ENCODE data around the gene TAF8. TPM values are rescaled to one million over a fixed set of nuclear protein-coding genes. Genes with fewer than 3 reads are reported as not detected.
"Not testable (repeated sequence)": the region's sequence is repeated elsewhere in the genome, so short reads cannot be mapped to it uniquely, and the experiment has no call there.

TAF8 gene
- total RNA-seq, 1 donor, result 11.9 TPM

DNA sequence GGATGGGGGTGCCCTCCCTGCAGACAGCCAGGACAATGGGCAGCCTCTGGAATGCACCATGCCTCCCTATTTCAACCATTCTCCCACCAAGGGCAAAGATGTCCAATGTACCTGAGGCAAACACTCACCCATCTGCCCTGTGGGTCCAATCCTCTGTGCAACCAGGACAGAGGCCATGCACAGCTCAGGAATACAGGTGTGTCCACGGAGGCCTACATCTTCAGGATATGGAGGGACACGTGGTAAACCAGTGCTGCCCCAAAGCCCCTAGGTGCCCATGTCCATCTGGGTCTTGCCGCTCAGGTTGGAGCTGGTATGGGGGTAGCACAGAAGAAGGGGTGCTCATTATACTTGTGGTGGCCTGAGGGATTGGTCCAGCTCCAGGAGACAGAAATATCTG lies 20.4 kb upstream of the TAF8 start:
- no peak overlapping the region for H3K4me3 ChIP-seq (ENCODE audit: low read depth, low read length)
- DNase-seq (ENCODE audit: low read depth), result no peak
- TF ChIP-seq, protein P1, sequence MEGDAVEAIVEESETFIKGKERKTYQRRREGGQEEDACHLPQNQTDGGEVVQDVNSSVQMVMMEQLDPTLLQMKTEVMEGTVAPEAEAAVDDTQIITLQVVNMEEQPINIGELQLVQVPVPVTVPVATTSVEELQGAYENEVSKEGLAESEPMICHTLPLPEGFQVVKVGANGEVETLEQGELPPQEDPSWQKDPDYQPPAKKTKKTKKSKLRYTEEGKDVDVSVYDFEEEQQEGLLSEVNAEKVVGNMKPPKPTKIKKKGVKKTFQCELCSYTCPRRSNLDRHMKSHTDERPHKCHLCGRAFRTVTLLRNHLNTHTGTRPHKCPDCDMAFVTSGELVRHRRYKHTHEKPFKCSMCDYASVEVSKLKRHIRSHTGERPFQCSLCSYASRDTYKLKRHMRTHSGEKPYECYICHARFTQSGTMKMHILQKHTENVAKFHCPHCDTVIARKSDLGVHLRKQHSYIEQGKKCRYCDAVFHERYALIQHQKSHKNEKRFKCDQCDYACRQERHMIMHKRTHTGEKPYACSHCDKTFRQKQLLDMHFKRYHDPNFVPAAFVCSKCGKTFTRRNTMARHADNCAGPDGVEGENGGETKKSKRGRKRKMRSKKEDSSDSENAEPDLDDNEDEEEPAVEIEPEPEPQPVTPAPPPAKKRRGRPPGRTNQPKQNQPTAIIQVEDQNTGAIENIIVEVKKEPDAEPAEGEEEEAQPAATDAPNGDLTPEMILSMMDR (IDR thresholded peaks at IDR 0.05; ENCODE audit: insufficient read depth, low read length), result no peak

- no peak overlapping the region for H3K4me3 ChIP-seq (ENCODE audit: low read depth, low read length)
- DNase-seq (ENCODE audit: low read depth), result peak; percentile 36
- TF ChIP-seq, protein P1 (IDR thresholded peaks at IDR 0.05; ENCODE audit: insufficient read depth, low read length), result no peak
Measured at GRCh38 chr6:42030585-42031506, 19.5 kb upstream of the TAF8 start.

DNA sequence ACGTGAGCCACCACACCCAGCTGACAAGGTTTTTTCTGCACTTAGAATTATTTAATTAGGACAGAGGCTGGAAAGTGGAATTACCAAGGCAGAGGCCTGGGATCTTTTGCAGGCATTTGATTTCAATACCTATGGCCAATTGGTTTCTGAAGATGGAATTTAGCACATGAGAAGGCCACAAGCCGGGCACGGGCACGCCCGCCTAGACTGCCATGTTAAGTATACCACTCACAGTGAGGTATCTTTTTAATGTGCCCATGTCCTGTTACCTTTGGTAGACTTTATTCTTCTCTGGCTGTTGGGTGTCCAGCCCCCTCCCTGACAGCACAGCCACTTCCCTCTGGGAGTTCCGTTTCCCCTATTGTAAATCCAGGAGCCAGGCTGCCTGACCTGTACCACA lies 18.0 kb upstream of the TAF8 start:
- no peak overlapping the region for H3K4me3 ChIP-seq (ENCODE audit: low read depth, low read length)
- no peak for DNase-seq (ENCODE audit: low read depth)
- TF ChIP-seq, protein P1 (IDR thresholded peaks at IDR 0.05; ENCODE audit: insufficient read depth, low read length), result no peak

DNA sequence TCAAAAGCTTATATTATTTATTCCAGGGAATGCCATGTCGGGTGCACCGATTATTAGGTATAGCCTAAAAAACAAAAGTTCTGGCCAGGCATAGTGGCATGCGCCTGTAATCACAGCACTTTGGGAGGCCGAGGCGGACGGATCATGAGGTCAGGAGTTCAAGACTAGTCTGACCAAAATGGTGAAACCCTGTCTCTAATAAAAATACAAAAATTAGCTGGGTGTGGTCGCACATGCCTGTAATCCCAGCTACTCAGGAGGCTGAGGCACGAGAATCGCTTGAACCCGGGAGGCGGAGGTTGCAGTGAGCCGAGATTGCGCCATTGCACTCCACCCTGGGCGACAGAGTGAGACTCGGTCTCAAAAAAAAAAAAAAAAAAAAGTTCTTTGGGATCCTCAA lies 12.7 kb upstream of the TAF8 start:
- H3K4me3 ChIP-seq (ENCODE audit: low read depth, low read length); DNase-seq (ENCODE audit: low read depth): not testable (repeated sequence)

DNA sequence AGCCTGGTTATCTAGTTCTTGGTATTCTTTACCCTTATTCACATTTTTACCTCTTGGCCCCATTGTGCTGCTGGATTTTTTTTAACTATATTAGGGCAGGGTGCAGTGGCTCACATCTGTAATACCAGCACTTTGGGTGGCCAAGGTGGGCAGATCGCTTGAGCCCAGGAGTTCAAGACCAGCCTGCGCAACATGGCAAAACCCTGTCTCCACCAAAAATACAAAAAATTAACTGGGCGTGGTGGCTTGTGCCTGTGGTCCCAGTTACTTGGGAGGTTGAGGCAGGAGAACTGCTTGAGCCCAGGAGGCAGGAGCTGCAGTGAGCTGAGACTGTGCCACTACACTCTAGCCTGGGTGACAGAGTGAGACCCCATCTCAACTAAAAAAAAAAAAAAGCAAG lies 12.2 kb upstream of the TAF8 start:
- TF ChIP-seq, protein P1 (IDR thresholded peaks at IDR 0.05; ENCODE audit: insufficient read depth, low read length), result no peak
- DNase-seq (ENCODE audit: low read depth), result no peak
- no peak overlapping the region for H3K4me3 ChIP-seq (ENCODE audit: low read depth, low read length)

DNA sequence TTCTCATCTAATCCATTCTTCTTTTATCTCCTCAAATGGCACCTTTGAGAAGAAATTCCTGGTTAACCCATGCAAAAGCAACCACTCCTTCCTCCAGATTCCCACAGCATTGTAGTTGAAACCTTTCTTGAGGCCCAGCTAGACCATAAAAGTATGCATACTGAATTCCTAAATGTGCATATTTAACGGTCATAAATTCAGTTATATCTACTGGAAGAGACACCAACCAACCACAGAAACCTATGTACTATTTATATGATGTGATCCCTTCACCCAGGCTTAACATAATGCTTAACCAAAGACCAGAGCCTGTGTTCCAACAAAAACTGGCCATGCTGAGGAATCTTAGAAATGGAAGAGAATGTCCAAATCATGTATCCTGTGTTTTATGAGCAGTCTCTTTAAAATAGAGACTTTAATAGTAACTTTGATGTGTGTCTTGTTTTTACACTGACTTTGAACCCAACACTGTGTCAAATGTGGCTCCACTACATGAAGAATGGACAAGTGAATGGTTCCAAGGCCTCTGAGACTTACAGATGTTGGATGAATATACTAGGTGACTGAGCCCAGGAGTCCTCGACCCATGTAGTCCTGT lies 11.4 kb upstream of the TAF8 start:
- TF ChIP-seq, protein P1 (IDR thresholded peaks at IDR 0.05; ENCODE audit: insufficient read depth, low read length), result no peak
- DNase-seq (ENCODE audit: low read depth), result peak; percentile 25
- no peak overlapping the region for H3K4me3 ChIP-seq (ENCODE audit: low read depth, low read length)

GRCh38 chr6:42040856-42041480 lies 9.4 kb upstream of the TAF8 start:
- H3K4me3 ChIP-seq (ENCODE audit: low read depth, low read length), result no peak overlapping the region
- DNase-seq (ENCODE audit: low read depth), result no peak
- TF ChIP-seq, protein P1 (IDR thresholded peaks at IDR 0.05; ENCODE audit: insufficient read depth, low read length), result no peak
